Osteocyte (in vitro differentiated cells): ENCODE measurements around the gene ZNF415. TPM values are rescaled to one million over a fixed set of nuclear protein-coding genes. Genes with fewer than 3 reads are reported as not detected.

ENCODE experiments used
- DNase-seq: peaks from one replicate; pipeline ENCODE4 v3.0.0; 2021; ENCODE audit warnings: mixed read lengths; ENCODE audit not compliant: unreplicated experiment; ENCODE audit errors: extremely low spot score
- H3K27ac Mint-ChIP-seq: one replicate; pipeline ENCODE4 v1.8.0; 2021; ENCODE audit warnings: mild to moderate bottlenecking, mixed read lengths; ENCODE audit not compliant: unreplicated experiment
- H3K27me3 Mint-ChIP-seq: one replicate; pipeline ENCODE4 v1.8.0; 2021; ENCODE audit warnings: mixed read lengths; ENCODE audit not compliant: unreplicated experiment
- H3K36me3 Mint-ChIP-seq: one replicate; pipeline ENCODE4 v1.8.0; 2021; ENCODE audit warnings: mixed read lengths; ENCODE audit not compliant: unreplicated experiment
- H3K4me1 Mint-ChIP-seq: one replicate; pipeline ENCODE4 v1.8.0; 2021; ENCODE audit warnings: mixed read lengths; ENCODE audit not compliant: unreplicated experiment
- H3K4me3 Mint-ChIP-seq: one replicate; pipeline ENCODE4 v1.8.0; 2021; ENCODE audit warnings: mild to moderate bottlenecking, moderate library complexity, mixed read lengths; ENCODE audit not compliant: unreplicated experiment
- H3K9me3 Mint-ChIP-seq: one replicate; pipeline ENCODE4 v1.8.0; 2021; ENCODE audit warnings: mixed read lengths; ENCODE audit not compliant: unreplicated experiment
- CTCF ChIP-seq: fragments of 200-600 bp; sonication (generic); IDR thresholded peaks from 2 replicates; pipeline ENCODE4 v1.5.0; 2021; ENCODE audit warnings: antibody characterized with exemption, mild to moderate bottlenecking, moderate library complexity
- long read RNA-seq: library from polyadenylated mRNA; unstranded; transcript quantifications from one replicate; pipeline ENCODE4 v2.0.0, GENCODE V29; 2021
- total RNA-seq: library from RNA; stranded (reverse); gene quantifications from 2 replicates; pipeline ENCODE4 v1.2.1, GENCODE V29; 2021

Gene ZNF415
- 7.2 and 10.6 TPM in 2 replicates for total RNA-seq
- long read RNA-seq, partial matches to known transcripts: 0 of 14 reads
- long read RNA-seq, other reads (novel, unspliced or antisense): 6 of 14 reads

GRCh38 chr19:53132141-53132991, at the start of gene ZNF415:
Gene ZNF415 (minus strand): TSS chr19:53132910. CDS start chr19:53122676, 10,234 bp downstream.
- Mint-ChIP-seq H3K9me3 (peaks cover 9% of the 10 kb centered on the region), H3K36me3 (peaks cover 14% of the 10 kb centered on the region), H3K27me3 (no peaks in the 10 kb centered on the region), H3K4me1 (peaks cover 21% of the 10 kb centered on the region), H3K27ac (peak within 1 kb of the TSS; percentile 77), H3K4me3 (peak within 1 kb of the TSS; percentile 83)
- TF ChIP-seq CTCF: no peak
- DNase-seq: peak; percentile 94

- peaks cover 26% of the 10 kb centered on the region for H3K4me1 Mint-ChIP-seq
- H3K4me3 Mint-ChIP-seq: peak overlapping the region; percentile 42
- H3K27me3 Mint-ChIP-seq: no peaks in the 10 kb centered on the region
- H3K9me3 Mint-ChIP-seq: peaks cover 4% of the 10 kb centered on the region
- peaks cover 14% of the 10 kb centered on the region for H3K36me3 Mint-ChIP-seq
- no peak for TF ChIP-seq CTCF
- peak overlapping the region; percentile 88 for H3K27ac Mint-ChIP-seq
- DNase-seq: peak; percentile 81
These were observed 49.5 kb upstream of the ZNF415 start for GRCh38 chr19:53182202-53182601.

- H3K4me3 Mint-ChIP-seq: no peak overlapping the region
These were observed 45.3 kb upstream of the ZNF415 start for GRCh38 chr19:53177986-53178385.

GRCh38 chr19:53172889-53173288, 40.2 kb upstream of the ZNF415 start:
- peaks cover 29% of the 10 kb centered on the region for H3K36me3 Mint-ChIP-seq
- H3K27ac Mint-ChIP-seq: no peak overlapping the region
- no peak for TF ChIP-seq CTCF
- H3K4me3 Mint-ChIP-seq: no peak overlapping the region
- no peaks in the 10 kb centered on the region for H3K4me1 Mint-ChIP-seq
- DNase-seq: no peak
- peaks cover 36% of the 10 kb centered on the region for H3K9me3 Mint-ChIP-seq
- H3K27me3 Mint-ChIP-seq: no peaks in the 10 kb centered on the region

More at GRCh38 chr19:53177986-53178385, 45.3 kb upstream of the ZNF415 start:
- DNase-seq: no peak
- Mint-ChIP-seq H3K27me3 (no peaks in the 10 kb centered on the region), H3K4me1 (peaks cover 16% of the 10 kb centered on the region), H3K9me3 (peaks cover 27% of the 10 kb centered on the region), H3K36me3 (peaks cover 26% of the 10 kb centered on the region), H3K27ac (no peak overlapping the region)
- TF ChIP-seq CTCF: no peak

GRCh38 chr19:53165691-53166091, 33.0 kb upstream of the ZNF415 start:
- H3K4me3 Mint-ChIP-seq: no peak overlapping the region
- no peak for TF ChIP-seq CTCF
- no peak for DNase-seq
- H3K9me3 Mint-ChIP-seq: peaks cover 38% of the 10 kb centered on the region
- peaks cover 25% of the 10 kb centered on the region for H3K36me3 Mint-ChIP-seq
- H3K4me1 Mint-ChIP-seq: no peaks in the 10 kb centered on the region
- no peak overlapping the region for H3K27ac Mint-ChIP-seq
- no peaks in the 10 kb centered on the region for H3K27me3 Mint-ChIP-seq
